ENCODE measurements around the gene UMAD1. TPM values are rescaled to one million over a fixed set of nuclear protein-coding genes. Genes with fewer than 3 reads are reported as not detected.

Gene UMAD1
- total and polyA plus RNA-seq, 2 donors (not counting 3 experiments of a cell fraction or from before 2014, with no cell fraction given) = 5.6 to 6.6 TPM

- Histone ChIP-seq H4K20me1 (replicated peaks; ENCODE audit: control insufficient read depth, extremely low read depth, insufficient read depth, low read length) (no peaks in the 10 kb centered on the region), H3K4me2 (ENCODE audit: insufficient read depth, low read length) (no peak overlapping the region), H3K27ac (ENCODE audit: insufficient read depth, low read depth, low read length) (no peak overlapping the region), H2AFZ (ENCODE audit: low read depth, low read length) (no peak overlapping the region), H3K27me3 (ENCODE audit: control insufficient read depth in 2 of 2, insufficient read depth in 2 of 2, low read length in 2 of 2) (no peaks in the 10 kb centered on the region), H3K4me1 (ENCODE audit: control insufficient read depth, extremely low read depth, insufficient read depth, low read length) (no peaks in the 10 kb centered on the region), H3K9me3 (replicated peaks; ENCODE audit: control insufficient read depth, insufficient read depth, low read length) (no peaks in the 10 kb centered on the region), H3K9ac (replicated peaks; ENCODE audit: extremely low read depth, insufficient read depth, low read length) (no peak overlapping the region), H3K36me3 (ENCODE audit: control insufficient read depth in 2 of 2, extremely low read depth in 1 of 2, insufficient read depth in 2 of 2, low read length in 2 of 2) (no peaks in the 10 kb centered on the region), H3K79me2 (ENCODE audit: control insufficient read depth, insufficient read depth, low read length) (no peaks in the 10 kb centered on the region), H3K4me3 (replicated peaks in 1 of 3; ENCODE audit: insufficient read depth in 1 of 3, low read depth in 1 of 3, low read length in 3 of 3) (no peak overlapping the region), H3K9me1 (replicated peaks; ENCODE audit: control insufficient read depth, extremely low read depth, insufficient read depth, low read length) (peaks cover 2% of the 10 kb centered on the region)
- no TSS peak for BruUV-seq (replicated peaks)
- ChIA-PET CTCF (interaction anchor here (0.9 to 2.5 kb wide), 8 partner anchors 18 to 633 kb away, joined by 3 to 11 read pairs (median 4); no protein-coding TSS in a partner anchor), POLR2A (no interaction called here)
- dilution Hi-C loops (cut with MboI; ENCODE audit: extremely low pct_ligation_motif_present, low sequenced_read_pairs) = no loop called here
- FAIRE-seq (peak; percentile 31), DNase-seq (ENCODE audit: low read depth, low spot score) (no peak)
- TF ChIP-seq POLR2A (IDR thresholded peaks at IDR 0.05; ENCODE audit: low read depth, low read length) (no peak), JUN (IDR thresholded peaks at IDR 0.05; ENCODE audit: borderline replicate concordance, insufficient read depth, insufficient read length, low read depth) (no peak), MAX (IDR thresholded peaks at IDR 0.05; ENCODE audit: insufficient read depth, insufficient read length) (no peak), FOS (IDR thresholded peaks at IDR 0.05; ENCODE audit: borderline replicate concordance, insufficient read depth, low read length) (no peak), POLR2AphosphoS5 (IDR thresholded peaks at IDR 0.05; ENCODE audit: insufficient read depth, low read depth, low read length) (no peak), EZH2 (IDR thresholded peaks at IDR 0.05; ENCODE audit: borderline replicate concordance, low read depth, low read length, severe bottlenecking) (no peak)
- TF ChIP-seq, protein P1, sequence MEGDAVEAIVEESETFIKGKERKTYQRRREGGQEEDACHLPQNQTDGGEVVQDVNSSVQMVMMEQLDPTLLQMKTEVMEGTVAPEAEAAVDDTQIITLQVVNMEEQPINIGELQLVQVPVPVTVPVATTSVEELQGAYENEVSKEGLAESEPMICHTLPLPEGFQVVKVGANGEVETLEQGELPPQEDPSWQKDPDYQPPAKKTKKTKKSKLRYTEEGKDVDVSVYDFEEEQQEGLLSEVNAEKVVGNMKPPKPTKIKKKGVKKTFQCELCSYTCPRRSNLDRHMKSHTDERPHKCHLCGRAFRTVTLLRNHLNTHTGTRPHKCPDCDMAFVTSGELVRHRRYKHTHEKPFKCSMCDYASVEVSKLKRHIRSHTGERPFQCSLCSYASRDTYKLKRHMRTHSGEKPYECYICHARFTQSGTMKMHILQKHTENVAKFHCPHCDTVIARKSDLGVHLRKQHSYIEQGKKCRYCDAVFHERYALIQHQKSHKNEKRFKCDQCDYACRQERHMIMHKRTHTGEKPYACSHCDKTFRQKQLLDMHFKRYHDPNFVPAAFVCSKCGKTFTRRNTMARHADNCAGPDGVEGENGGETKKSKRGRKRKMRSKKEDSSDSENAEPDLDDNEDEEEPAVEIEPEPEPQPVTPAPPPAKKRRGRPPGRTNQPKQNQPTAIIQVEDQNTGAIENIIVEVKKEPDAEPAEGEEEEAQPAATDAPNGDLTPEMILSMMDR (IDR thresholded peaks at IDR 0.05; ENCODE audit: extremely low read depth in 1 of 2, insufficient read depth in 1 of 2, low read depth in 1 of 2, low read length in 2 of 2) = peak in 1 of 2 donors; percentile 5
- intact Hi-C loops (cut with micrococcal nuclease) = loop anchor here (1.0 to 5.0 kb wide), 2 partner anchors 555 to 635 kb away; no protein-coding TSS in a partner anchor
Observed at GRCh38 chr7:7662527-7662926, 22.0 kb downstream of the UMAD1 start.
